Hepatocyte (in vitro differentiated cells): ENCODE results near the gene LDB2.

Experiments used
- EZH2phosphoT487 ChIP-seq: fragments of 200-600 bp; sonication (generic); IDR thresholded peaks from one replicate; pipeline ENCODE4 v1.6.1; 2018; ENCODE audit warnings: antibody characterized with exemption, mild to moderate bottlenecking, low read depth, moderate library complexity; ENCODE audit not compliant: unreplicated experiment, severe bottlenecking
- TF ChIP-seq, protein P1 (sequence below): fragments of 200-600 bp; sonication (generic); IDR thresholded peaks from 2 replicates; pipeline ENCODE4 v1.5.1; 2016; ENCODE audit warnings: antibody characterized with exemption, mild to moderate bottlenecking; ENCODE audit not compliant: poor library complexity

DNA sequence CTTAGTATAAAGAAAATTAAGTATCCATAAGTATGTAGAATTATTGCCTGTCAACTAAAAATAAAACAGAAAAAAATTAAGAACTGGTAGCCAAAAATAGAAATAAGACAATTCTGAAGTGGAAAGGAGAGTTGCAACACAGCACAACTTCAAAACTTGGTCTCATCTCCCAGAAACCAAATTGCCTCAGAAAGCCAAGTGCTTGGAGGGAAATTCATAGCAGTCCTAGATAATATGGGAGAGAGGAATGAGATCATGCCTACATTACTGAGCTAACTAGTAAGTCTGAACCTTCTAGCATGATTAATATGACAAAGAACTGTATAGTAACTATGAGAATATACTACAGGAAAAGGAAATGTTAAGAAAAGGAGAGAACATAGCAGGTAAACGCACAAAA is 256.5 kb downstream of the LDB2 start:
- no peak for TF ChIP-seq EZH2phosphoT487
- TF ChIP-seq, protein P1, sequence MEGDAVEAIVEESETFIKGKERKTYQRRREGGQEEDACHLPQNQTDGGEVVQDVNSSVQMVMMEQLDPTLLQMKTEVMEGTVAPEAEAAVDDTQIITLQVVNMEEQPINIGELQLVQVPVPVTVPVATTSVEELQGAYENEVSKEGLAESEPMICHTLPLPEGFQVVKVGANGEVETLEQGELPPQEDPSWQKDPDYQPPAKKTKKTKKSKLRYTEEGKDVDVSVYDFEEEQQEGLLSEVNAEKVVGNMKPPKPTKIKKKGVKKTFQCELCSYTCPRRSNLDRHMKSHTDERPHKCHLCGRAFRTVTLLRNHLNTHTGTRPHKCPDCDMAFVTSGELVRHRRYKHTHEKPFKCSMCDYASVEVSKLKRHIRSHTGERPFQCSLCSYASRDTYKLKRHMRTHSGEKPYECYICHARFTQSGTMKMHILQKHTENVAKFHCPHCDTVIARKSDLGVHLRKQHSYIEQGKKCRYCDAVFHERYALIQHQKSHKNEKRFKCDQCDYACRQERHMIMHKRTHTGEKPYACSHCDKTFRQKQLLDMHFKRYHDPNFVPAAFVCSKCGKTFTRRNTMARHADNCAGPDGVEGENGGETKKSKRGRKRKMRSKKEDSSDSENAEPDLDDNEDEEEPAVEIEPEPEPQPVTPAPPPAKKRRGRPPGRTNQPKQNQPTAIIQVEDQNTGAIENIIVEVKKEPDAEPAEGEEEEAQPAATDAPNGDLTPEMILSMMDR: no peak
